ENCODE data around the gene PFKFB4. TPM values are rescaled to one million over a fixed set of nuclear protein-coding genes. Genes with fewer than 3 reads are reported as not detected.
"Not testable (repeated sequence)": the region's sequence is repeated elsewhere in the genome, so short reads cannot be mapped to it uniquely, and the experiment has no call there.

Gene PFKFB4
- total RNA-seq, 2 experiments from 2014 or later = 42.8 to 49.1 TPM

DNA sequence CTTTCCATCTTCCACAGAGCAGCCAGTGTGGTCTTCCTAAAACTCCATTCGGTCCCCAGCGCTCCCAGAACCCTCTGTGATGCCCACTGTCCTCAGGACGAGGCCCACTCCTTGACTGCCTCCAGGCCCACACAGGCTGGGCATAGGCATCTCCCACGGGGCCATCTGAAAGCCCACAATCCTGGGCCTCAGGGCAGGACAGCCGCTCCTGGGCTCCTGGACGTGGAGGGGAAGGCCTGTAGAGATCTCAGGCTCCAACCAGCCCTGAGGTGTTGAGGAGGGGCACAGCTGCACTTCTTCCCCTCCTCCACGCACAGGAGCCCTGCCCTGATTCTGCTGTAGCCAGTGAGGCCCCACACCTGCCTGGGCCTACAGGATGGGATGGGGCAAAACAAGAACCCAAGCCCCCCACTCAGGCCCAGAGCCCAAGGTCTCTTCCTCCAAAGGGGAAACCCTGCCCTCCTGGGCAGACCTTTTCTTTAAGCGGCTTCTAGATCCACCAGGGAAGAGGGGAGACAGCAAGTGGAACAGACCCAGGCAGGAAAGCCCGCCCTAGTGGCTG lies 78.6 kb downstream of the PFKFB4 start:
- no peaks in the 10 kb centered on the region for H3K27me3 Mint-ChIP-seq (ENCODE audit: low read depth)
- ChIA-PET POLR2A (interaction anchor here (4.7 kb wide), 1 partner anchor 11 kb away, joined by 44 read pairs; a partner anchor contains a TSS), CTCF (interaction anchor here (4.4 kb wide), 1 partner anchor 42 kb away, joined by 18 read pairs; no protein-coding TSS in a partner anchor)
- H3K36me3 Mint-ChIP-seq (ENCODE audit: low read depth) = peaks cover 37% of the 10 kb centered on the region
- DNase-seq (no peak), ATAC-seq (no peak)
- peak overlapping the region; percentile 100 for H3K27ac Mint-ChIP-seq
- H3K4me1 Mint-ChIP-seq (ENCODE audit: low read depth) = peaks cover 64% of the 10 kb centered on the region
- no peaks in the 10 kb centered on the region for H3K9me3 Mint-ChIP-seq (ENCODE audit: insufficient read depth)
- H3K4me3 Mint-ChIP-seq = peak overlapping the region; percentile 83

GRCh38 chr3:48476426-48477053 lies 80.1 kb downstream of the PFKFB4 start:
- H3K9me3 Mint-ChIP-seq (ENCODE audit: insufficient read depth) = no peaks in the 10 kb centered on the region
- peak overlapping the region; percentile 52 for H3K27ac Mint-ChIP-seq
- H3K27me3 Mint-ChIP-seq (ENCODE audit: low read depth) = no peaks in the 10 kb centered on the region
- DNase-seq (no peak), ATAC-seq (no peak)
- ChIA-PET CTCF (interaction anchor here (0.8 to 4.4 kb wide), 3 partner anchors 11 to 41 kb away, joined by 3 to 18 read pairs (median 11); no protein-coding TSS in a partner anchor), POLR2A (interaction anchor here (0.6 to 4.7 kb wide), 4 partner anchors 9 to 130 kb away, joined by 4 to 44 read pairs (median 5); partner anchors contain the start of genes ATRIP and CCDC51)
- peaks cover 64% of the 10 kb centered on the region for H3K4me1 Mint-ChIP-seq (ENCODE audit: low read depth)
- H3K4me3 Mint-ChIP-seq = no peak overlapping the region
- H3K36me3 Mint-ChIP-seq (ENCODE audit: low read depth) = peaks cover 42% of the 10 kb centered on the region

GRCh38 chr3:48475188-48475587 lies 81.4 kb downstream of the PFKFB4 start:
- no peaks in the 10 kb centered on the region for H3K9me3 Mint-ChIP-seq (ENCODE audit: insufficient read depth)
- H3K4me3 Mint-ChIP-seq = no peak overlapping the region
- peaks cover 72% of the 10 kb centered on the region for H3K4me1 Mint-ChIP-seq (ENCODE audit: low read depth)
- H3K36me3 Mint-ChIP-seq (ENCODE audit: low read depth) = peaks cover 49% of the 10 kb centered on the region
- peak overlapping the region; percentile 58 for H3K27ac Mint-ChIP-seq
- ChIA-PET CTCF (interaction anchor here (2.9 to 6.1 kb wide), 2 partner anchors 33 to 39 kb away, joined by 11 to 57 read pairs; no protein-coding TSS in a partner anchor), POLR2A (no interaction called here)
- H3K27me3 Mint-ChIP-seq (ENCODE audit: low read depth) = no peaks in the 10 kb centered on the region
- ATAC-seq (no peak), DNase-seq (no peak)

DNA sequence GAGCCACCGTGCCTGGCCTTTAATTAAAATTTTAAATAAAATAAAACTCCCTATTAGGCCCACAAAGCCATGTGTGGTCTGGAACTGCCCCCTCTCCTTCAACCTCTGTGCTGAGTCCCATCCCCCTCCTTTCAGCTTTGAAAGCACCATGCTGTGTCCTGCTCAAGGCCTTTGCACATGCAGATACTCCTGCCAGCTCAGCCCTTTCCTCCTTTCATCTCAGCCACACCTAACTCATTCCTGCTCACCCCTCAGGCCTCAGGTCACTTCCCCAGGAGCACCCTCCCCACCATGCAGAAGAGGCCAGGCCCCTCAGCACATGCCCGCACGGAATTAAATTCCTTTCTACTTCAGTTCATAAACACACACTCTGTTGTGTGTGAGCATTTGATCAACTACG lies 82.0 kb downstream of the PFKFB4 start:
- CTCF ChIA-PET = interaction anchor here (2.9 to 6.1 kb wide), 4 partner anchors 33 to 74 kb away, joined by 11 to 57 read pairs (median 28); no protein-coding TSS in a partner anchor
- Mint-ChIP-seq H3K4me1 (ENCODE audit: low read depth) (peaks cover 72% of the 10 kb centered on the region), H3K9me3 (ENCODE audit: insufficient read depth) (no peaks in the 10 kb centered on the region), H3K4me3 (no peak overlapping the region), H3K36me3 (ENCODE audit: low read depth) (peaks cover 53% of the 10 kb centered on the region), H3K27ac (peak overlapping the region; percentile 58), H3K27me3 (ENCODE audit: low read depth) (no peaks in the 10 kb centered on the region)
- ATAC-seq (no peak), DNase-seq (no peak)
- POLR2A ChIA-PET = no interaction called here

GRCh38 chr3:48474031-48474430 lies 82.6 kb downstream of the PFKFB4 start:
- ATAC-seq; DNase-seq; H3K4me3 Mint-ChIP-seq; H3K27me3 Mint-ChIP-seq (ENCODE audit: low read depth); H3K9me3 Mint-ChIP-seq (ENCODE audit: insufficient read depth): not testable (repeated sequence)
- Mint-ChIP-seq H3K36me3 (ENCODE audit: low read depth) (peaks cover 58% of the 10 kb centered on the region), H3K4me1 (ENCODE audit: low read depth) (peaks cover 73% of the 10 kb centered on the region), H3K27ac (peak overlapping the region; percentile 100)
- ChIA-PET POLR2A (interaction anchor here (1.0 to 2.7 kb wide), 6 partner anchors 21 to 243 kb away, joined by 3 to 35 read pairs (median 13); partner anchors contain the start of genes ATRIP, CCDC51, IP6K2 and SHISA5), CTCF (interaction anchor here (0.9 to 6.1 kb wide), 11 partner anchors 28 to 80 kb away, joined by 3 to 57 read pairs (median 10); partner anchors contain the start of genes CCDC51, SHISA5 and TMA7)

GRCh38 chr3:48473617-48473952 lies 83.0 kb downstream of the PFKFB4 start:
- H3K27ac Mint-ChIP-seq = peak overlapping the region; percentile 100
- H3K4me3 Mint-ChIP-seq = peak overlapping the region; percentile 93
- H3K9me3 Mint-ChIP-seq (ENCODE audit: insufficient read depth) = no peaks in the 10 kb centered on the region
- H3K27me3 Mint-ChIP-seq (ENCODE audit: low read depth) = no peaks in the 10 kb centered on the region
- peaks cover 58% of the 10 kb centered on the region for H3K36me3 Mint-ChIP-seq (ENCODE audit: low read depth)
- CTCF ChIA-PET = interaction anchor here (0.9 to 6.1 kb wide), 17 partner anchors 16 to 85 kb away, joined by 3 to 57 read pairs (median 5); partner anchors contain the start of genes ATRIP, CCDC51, SHISA5 and TMA7
- peaks cover 73% of the 10 kb centered on the region for H3K4me1 Mint-ChIP-seq (ENCODE audit: low read depth)
- POLR2A ChIA-PET = interaction anchor here (0.5 to 2.7 kb wide), 17 partner anchors 8 to 243 kb away, joined by 3 to 35 read pairs (median 7); partner anchors contain the start of genes ATRIP, CCDC51, IP6K2 and NME6
- no peak for ATAC-seq
- no peak for DNase-seq

DNA sequence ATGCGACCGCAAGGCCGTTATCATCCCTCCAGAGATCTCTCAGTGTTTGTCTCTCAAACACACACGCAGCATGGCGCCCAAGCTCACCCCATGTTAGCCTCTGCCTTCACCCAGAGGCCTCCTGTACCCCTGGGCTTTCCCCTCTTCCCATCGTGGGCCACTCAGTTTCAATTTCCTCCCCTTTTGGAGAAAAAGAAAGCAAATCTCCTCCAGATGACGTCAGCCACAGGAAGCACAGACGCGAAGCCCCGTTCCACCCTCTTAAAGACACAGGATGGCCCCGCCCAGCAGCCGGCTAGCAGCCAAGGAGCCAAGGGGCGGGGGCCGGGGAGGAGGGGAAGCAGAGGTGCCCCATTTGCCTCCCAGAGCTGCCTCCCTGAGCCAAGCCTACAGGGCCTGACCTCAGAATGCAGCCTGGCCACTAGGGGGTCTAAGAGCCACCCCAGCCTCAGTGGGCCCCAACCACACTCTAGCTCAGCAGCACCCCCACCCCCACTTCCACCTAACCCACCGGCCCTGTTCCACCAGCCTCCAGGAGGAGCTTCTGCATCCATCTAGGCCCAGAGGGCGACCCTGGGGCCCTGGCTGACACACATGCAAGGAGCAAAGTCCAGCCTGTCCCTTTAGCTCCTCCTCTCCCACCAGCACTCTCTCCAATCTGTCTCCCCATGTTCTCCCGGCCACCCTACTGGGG lies 83.5 kb downstream of the PFKFB4 start:
- peak overlapping the region; percentile 100 for H3K27ac Mint-ChIP-seq
- peak; percentile 98 for DNase-seq
- peak overlapping the region; percentile 93 for H3K4me3 Mint-ChIP-seq
- H3K9me3 Mint-ChIP-seq (ENCODE audit: insufficient read depth) = no peaks in the 10 kb centered on the region
- peaks cover 60% of the 10 kb centered on the region for H3K36me3 Mint-ChIP-seq (ENCODE audit: low read depth)
- ChIA-PET POLR2A (interaction anchor here (0.5 to 2.7 kb wide), 20 partner anchors 9 to 244 kb away, joined by 3 to 35 read pairs (median 5); partner anchors contain the start of genes ATRIP, CCDC51, IP6K2 and NME6), CTCF (interaction anchor here (0.7 to 6.1 kb wide), 18 partner anchors 12 to 85 kb away, joined by 3 to 57 read pairs (median 5); partner anchors contain the start of genes ATRIP, CCDC51, SHISA5 and TMA7)
- ATAC-seq = peak; percentile 88
- H3K4me1 Mint-ChIP-seq (ENCODE audit: low read depth) = peaks cover 73% of the 10 kb centered on the region
- no peaks in the 10 kb centered on the region for H3K27me3 Mint-ChIP-seq (ENCODE audit: low read depth)

GRCh38 chr3:48472673-48472922 lies 84.0 kb downstream of the PFKFB4 start:
- ATAC-seq = no peak
- POLR2A ChIA-PET = interaction anchor here (0.7 to 2.7 kb wide), 18 partner anchors 9 to 186 kb away, joined by 3 to 35 read pairs (median 7); partner anchors contain the start of genes ATRIP, CCDC51, SHISA5 and TMA7
- peaks cover 73% of the 10 kb centered on the region for H3K4me1 Mint-ChIP-seq (ENCODE audit: low read depth)

GRCh38 chr3:48470286-48470685 lies 86.3 kb downstream of the PFKFB4 start:
- ATAC-seq (no peak), DNase-seq (no peak)
- Mint-ChIP-seq H3K4me3 (peak overlapping the region; percentile 40), H3K4me1 (ENCODE audit: low read depth) (peaks cover 65% of the 10 kb centered on the region), H3K36me3 (ENCODE audit: low read depth) (peaks cover 73% of the 10 kb centered on the region), H3K27me3 (ENCODE audit: low read depth) (no peaks in the 10 kb centered on the region), H3K9me3 (ENCODE audit: insufficient read depth) (no peaks in the 10 kb centered on the region), H3K27ac (peak overlapping the region; percentile 97)
- CTCF ChIA-PET = interaction anchor here (1.4 to 6.1 kb wide), 3 partner anchors 34 to 79 kb away, joined by 6 to 57 read pairs (median 9); no protein-coding TSS in a partner anchor
- POLR2A ChIA-PET = interaction anchor here (0.9 to 1.7 kb wide), 4 partner anchors 13 to 37 kb away, joined by 4 to 6 read pairs (median 4); partner anchors contain the start of gene ATRIP

More at GRCh38 chr3:48472673-48472922, 84.0 kb downstream of the PFKFB4 start:
- Mint-ChIP-seq H3K27me3 (ENCODE audit: low read depth) (no peaks in the 10 kb centered on the region), H3K4me3 (peak overlapping the region; percentile 93), H3K36me3 (ENCODE audit: low read depth) (peaks cover 60% of the 10 kb centered on the region), H3K9me3 (ENCODE audit: insufficient read depth) (no peaks in the 10 kb centered on the region), H3K27ac (peak overlapping the region; percentile 100)
- CTCF ChIA-PET = interaction anchor here (0.7 to 6.1 kb wide), 16 partner anchors 12 to 86 kb away, joined by 3 to 57 read pairs (median 5); partner anchors contain the start of genes ATRIP, CCDC51, SHISA5 and TMA7
- no peak for DNase-seq

DNA sequence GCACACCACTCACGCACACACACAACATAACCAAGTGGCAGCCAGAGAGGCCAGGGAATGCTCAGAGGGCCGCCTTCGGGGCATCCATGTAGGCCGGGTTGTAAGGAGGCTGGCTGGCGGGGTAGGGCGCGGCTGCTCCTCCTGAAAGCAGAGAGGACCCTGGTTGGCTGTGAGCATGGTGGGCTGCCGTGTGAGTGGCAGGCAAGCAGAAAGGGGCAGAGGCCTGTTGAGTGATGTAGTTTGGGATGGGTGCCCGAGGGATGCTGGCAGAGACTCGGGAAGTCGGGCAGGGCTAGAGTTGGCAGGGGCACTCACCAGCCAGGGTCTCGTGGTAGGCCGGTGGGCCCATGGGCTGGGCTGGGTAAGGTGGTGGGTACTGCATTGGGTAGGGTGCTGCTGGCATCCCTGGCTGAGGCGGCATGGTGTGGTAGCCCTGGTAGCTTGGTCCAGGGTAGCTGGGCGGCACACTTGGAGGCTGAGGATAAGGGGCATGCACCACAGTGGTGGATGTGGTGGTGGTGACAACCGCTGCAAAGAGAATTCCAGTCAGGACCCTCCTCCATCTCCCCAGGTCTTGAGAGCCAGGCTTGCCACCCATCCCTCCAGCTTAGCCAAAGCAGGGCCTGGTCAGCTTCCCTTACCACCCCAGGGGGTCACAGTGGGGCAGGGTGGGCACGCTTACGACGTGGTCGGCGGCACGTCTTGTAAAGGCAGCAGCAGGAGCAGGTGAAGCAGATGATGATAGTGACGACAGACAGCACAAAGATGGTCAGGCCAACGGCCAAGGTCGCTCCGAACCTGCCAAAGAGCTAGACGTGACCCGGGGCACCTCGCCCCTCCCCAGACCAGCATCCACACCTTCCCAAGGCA lies 87.3 kb downstream of the PFKFB4 start:
- Mint-ChIP-seq H3K36me3 (ENCODE audit: low read depth) (peaks cover 70% of the 10 kb centered on the region), H3K9me3 (ENCODE audit: insufficient read depth) (no peaks in the 10 kb centered on the region), H3K27me3 (ENCODE audit: low read depth) (no peaks in the 10 kb centered on the region), H3K27ac (peak overlapping the region; percentile 97), H3K4me1 (ENCODE audit: low read depth) (peaks cover 60% of the 10 kb centered on the region), H3K4me3 (peak overlapping the region; percentile 63)
- ChIA-PET POLR2A (interaction anchor here (0.8 to 3.5 kb wide), 8 partner anchors 9 to 79 kb away, joined by 3 to 44 read pairs (median 4); partner anchors contain the start of genes ATRIP, CCDC51 and TMA7), CTCF (interaction anchor here (0.9 to 6.1 kb wide), 5 partner anchors 33 to 80 kb away, joined by 4 to 57 read pairs (median 8); no protein-coding TSS in a partner anchor)
- DNase-seq (no peak), ATAC-seq (no peak)

Data from activated CD8-positive, alpha-beta T cell treated with anti-CD3 and anti-CD28 coated beads, Interleukin-2, amount 10 ng/mL, durations not matched to agents 7 days and 5 days (primary cell).